ENCODE results near the gene SIK2.
A peak's percentile ranks its signal among the peaks of the same experiment; 100 is the strongest.
"Not testable (repeated sequence)": the region's sequence is repeated elsewhere in the genome, so short reads cannot be mapped to it uniquely, and the experiment has no call there.

The SIK2 gene

DNA sequence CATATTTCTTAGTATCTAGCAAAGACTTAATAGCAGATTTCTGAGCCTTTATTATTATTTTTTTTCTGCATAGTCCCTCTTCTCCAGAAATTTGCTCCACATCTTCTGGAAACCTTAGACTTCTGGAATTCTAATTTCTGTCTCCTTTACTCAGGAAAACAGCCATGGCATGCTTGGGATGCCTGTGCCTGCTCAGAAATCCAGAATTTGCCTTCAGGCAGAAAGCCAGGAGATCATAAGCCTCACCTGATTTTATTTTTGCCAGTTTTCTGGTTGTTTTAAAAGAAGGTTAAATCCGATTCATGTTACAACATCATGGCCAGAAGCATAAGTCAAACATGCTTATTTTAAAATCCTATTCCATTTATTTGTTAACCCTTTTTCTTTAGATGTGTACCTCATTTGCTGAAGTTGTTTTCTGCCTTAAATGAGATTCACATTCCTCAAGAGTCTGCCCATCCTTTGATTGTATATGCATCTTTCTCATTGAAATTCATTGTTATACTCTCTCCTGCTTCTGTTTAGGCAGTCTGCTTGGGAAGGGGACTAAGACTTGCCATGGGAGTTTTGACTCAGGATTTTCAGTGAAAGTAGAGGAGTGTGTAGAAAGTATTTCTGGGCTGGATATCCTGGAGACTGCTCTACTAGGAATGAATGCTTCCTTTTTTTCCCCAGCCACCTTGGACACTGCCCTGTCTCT lies 37.1 kb downstream of the SIK2 start:
- TF ChIP-seq, protein P1, sequence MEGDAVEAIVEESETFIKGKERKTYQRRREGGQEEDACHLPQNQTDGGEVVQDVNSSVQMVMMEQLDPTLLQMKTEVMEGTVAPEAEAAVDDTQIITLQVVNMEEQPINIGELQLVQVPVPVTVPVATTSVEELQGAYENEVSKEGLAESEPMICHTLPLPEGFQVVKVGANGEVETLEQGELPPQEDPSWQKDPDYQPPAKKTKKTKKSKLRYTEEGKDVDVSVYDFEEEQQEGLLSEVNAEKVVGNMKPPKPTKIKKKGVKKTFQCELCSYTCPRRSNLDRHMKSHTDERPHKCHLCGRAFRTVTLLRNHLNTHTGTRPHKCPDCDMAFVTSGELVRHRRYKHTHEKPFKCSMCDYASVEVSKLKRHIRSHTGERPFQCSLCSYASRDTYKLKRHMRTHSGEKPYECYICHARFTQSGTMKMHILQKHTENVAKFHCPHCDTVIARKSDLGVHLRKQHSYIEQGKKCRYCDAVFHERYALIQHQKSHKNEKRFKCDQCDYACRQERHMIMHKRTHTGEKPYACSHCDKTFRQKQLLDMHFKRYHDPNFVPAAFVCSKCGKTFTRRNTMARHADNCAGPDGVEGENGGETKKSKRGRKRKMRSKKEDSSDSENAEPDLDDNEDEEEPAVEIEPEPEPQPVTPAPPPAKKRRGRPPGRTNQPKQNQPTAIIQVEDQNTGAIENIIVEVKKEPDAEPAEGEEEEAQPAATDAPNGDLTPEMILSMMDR (conservative IDR thresholded peaks at IDR 0.05; ENCODE audit: low read depth, low read length): no peak
- no peak overlapping the region for H3K4me3 ChIP-seq (ENCODE audit: low read length)
- peak; percentile 63 for DNase-seq (ENCODE audit: low read depth)

DNA sequence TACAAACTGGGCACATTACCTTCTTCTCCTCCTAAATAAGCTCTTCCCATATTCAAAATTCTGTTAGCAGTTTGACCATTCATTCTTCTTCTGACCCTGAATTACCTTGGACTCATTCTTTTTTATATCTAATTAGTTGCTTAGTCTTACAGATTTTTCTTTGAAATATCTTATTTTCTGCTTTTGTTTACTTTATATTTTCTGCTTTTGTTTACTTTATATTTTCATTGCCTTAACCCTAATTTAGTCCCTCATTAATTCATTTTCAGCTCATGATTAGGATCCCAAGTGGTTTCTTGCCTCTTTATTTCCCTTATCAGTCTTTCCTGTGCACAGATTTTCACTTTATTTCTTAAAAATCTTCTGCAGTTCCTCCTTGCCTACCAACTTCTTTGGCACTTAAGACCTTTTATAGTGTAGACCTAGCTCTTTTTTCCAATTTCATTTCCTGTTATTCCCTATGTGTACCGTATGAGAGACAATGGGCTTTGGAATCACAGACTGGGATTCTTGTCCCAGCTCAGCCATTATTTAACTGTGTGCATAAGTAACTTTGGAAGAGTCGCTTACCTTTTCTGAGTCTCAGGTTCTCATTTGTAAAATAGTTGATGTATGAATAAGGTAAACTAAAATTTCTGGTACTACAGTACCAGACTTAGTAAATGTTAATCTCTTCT lies 39.2 kb downstream of the SIK2 start:
- TF ChIP-seq, protein P1 (conservative IDR thresholded peaks at IDR 0.05; ENCODE audit: low read depth, low read length): no peak
- DNase-seq (ENCODE audit: low read depth): no peak

DNA sequence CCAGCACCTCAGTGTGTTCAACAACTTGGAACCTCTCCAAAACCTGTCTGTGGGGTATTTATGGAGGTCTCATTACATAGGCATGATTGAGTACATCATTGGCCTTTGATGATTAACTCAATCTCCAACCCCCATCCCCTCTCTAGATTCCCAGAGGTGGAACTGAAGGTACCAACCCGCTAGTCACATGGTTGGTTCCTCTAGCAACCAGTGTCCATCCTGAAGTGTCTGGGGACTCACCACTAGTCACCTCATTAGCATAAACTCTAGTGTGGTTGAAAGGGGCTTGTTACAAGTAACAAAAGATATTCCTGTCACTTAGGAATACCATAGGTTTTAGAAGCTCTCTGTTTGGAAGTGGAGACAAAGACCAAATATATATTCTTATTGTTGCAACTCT lies 40.3 kb downstream of the SIK2 start:
- no peak for DNase-seq (ENCODE audit: low read depth)
- H3K4me3 ChIP-seq (ENCODE audit: low read length): no peak overlapping the region
- TF ChIP-seq, protein P1 (conservative IDR thresholded peaks at IDR 0.05; ENCODE audit: low read depth, low read length): no peak

More for the DNA sequence above, 39.2 kb downstream of the SIK2 start:
- no peak overlapping the region for H3K4me3 ChIP-seq (ENCODE audit: low read length)

DNA sequence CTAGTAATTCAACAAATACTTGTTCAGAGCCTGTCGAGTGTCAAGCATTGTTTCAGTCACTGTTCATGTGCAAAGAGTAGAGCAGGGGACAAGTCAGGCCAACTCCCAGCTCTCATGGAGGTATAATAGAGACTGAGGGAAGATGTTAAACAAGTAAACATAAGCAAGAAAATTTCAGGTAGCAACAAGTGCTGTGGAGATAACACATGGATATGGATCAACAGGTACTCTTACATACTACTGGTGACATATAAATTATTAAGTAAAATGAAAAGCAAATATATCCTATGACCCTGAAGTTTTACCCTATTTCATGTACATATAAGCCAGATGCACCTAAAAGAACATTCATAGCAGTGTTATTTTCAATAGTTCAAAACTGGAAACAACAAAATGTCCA lies 42.7 kb downstream of the SIK2 start:
- no peak for DNase-seq (ENCODE audit: low read depth)
- TF ChIP-seq, protein P1 (conservative IDR thresholded peaks at IDR 0.05; ENCODE audit: low read depth, low read length): no peak
- H3K4me3 ChIP-seq (ENCODE audit: low read length): no peak overlapping the region

DNA sequence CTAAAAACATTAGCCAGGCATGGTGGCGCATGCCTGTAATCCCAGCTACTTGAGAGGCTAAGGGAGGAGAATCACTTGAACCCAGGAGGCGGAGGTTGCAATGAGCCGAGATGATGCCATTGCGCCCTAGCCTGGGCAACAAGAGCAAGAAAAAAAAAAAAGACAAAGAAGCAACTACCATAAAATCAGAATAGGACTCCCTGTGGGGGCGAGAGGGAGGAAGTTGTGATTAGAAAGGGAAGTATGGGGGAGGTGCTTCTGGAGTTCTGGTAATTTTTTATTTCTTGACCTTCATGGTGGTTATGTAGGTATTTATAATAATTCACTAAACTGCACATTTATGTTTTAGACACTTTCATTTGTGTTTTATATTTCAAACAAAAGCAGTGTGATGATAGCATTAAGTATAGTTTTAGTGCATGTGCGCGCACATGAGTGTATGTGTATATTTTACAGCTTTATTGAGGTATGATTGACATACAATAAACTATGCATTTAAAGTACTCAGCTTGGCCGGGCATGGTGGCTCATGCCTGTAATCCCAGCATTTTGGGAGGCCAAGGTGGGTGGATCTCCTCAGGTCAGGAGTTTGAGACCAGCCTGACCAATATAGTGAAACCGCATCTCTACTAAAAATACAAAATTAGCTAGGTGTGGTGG lies 43.5 kb downstream of the SIK2 start:
- H3K4me3 ChIP-seq (ENCODE audit: low read length): no peak overlapping the region
- no peak for DNase-seq (ENCODE audit: low read depth)
- TF ChIP-seq, protein P1 (conservative IDR thresholded peaks at IDR 0.05; ENCODE audit: low read depth, low read length): no peak

DNA sequence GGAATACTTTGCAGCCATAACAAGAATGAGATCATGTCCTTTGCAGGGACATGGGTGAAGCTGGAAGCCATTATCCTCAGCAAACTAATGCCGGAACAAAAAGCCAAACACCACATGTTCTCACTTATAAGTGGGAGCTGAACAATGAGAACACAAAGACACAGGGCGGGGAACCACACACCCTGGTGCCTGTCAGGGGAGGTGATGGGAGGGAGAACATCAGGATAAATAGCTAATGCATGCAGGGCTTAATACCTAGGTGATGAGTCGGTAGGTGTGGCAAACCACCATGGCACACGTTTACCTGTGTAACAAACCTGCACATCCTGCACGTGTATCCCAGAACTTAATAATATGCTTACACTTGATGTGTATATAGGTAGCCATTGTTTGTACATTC lies 49.1 kb downstream of the SIK2 start:
- not testable (repeated sequence) for DNase-seq (ENCODE audit: low read depth); H3K4me3 ChIP-seq (ENCODE audit: low read length)

DNA sequence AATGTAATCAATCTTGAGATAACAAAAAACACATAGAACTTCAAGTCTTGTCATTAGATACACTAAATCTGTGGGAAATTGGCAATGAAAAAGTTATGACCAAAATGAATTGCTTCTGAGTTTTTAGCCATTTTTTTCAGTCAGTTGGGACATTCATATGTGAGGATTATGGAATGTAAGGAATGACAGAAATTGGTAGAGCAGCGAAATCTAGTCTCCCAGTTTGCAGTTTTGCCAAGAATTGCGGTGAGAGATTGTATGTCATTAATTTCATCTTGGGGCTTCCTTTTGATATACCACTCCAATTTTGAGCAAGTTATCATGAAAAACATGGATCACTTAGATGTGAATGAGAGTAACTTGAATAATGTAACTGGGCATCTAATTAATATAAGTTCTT lies 49.9 kb downstream of the SIK2 start:
- H3K4me3 ChIP-seq (ENCODE audit: low read length): no peak overlapping the region
- DNase-seq (ENCODE audit: low read depth): no peak

More for the DNA sequence above, 49.9 kb downstream of the SIK2 start:
- TF ChIP-seq, protein P1 (conservative IDR thresholded peaks at IDR 0.05; ENCODE audit: low read depth, low read length): no peak
